Ascending aorta (tissue), 2 donors: ENCODE results near the gene TMPRSS12. TPM values are rescaled to one million over a fixed set of nuclear protein-coding genes. Genes with fewer than 3 reads are reported as not detected.
A peak's percentile ranks its signal among the peaks of the same experiment; 100 is the strongest.
"Not testable (repeated sequence)": the region's sequence is repeated elsewhere in the genome, so short reads cannot be mapped to it uniquely, and the experiment has no call there.

Experiments
- DNase-seq, 2 donors: peaks; one replicate each; pipeline ENCODE4 v3.0.0-alpha.2; 2019; ENCODE audit warnings: low spot score in 2 of 2
- H3K27ac ChIP-seq, 2 donors: fragments of 200-600 bp; sonication (generic); one replicate each; pipeline ENCODE4 v1.5.1; 2016 to 2017; ENCODE audit warnings: mild to moderate bottlenecking in 1 of 2
- H3K27me3 ChIP-seq: fragments of 200-600 bp; sonication (generic); one replicate; pipeline ENCODE4 v1.5.1; 2017
- H3K36me3 ChIP-seq, 2 donors: fragments of 200-600 bp; sonication (generic); one replicate each; pipeline ENCODE4 v1.5.1; 2016
- H3K4me1 ChIP-seq, 2 donors: fragments of 200-600 bp; sonication (generic); one replicate each; pipeline ENCODE4 v1.5.1; 2016 to 2017; ENCODE audit warnings: mild to moderate bottlenecking in 1 of 2
- H3K4me3 ChIP-seq, 2 donors: fragments of 200-600 bp; sonication (generic); one replicate each; pipeline ENCODE4 v1.5.1; 2016 to 2017; ENCODE audit warnings: mild to moderate bottlenecking in 1 of 2
- H3K9me3 ChIP-seq, 2 donors: fragments of 200-600 bp; sonication (generic); one replicate each; pipeline ENCODE4 v1.5.1; 2016
- CTCF ChIP-seq, 3 experiments: fragments of 200-600 bp in 2 of 3; fragments of 450-650 bp in 1 of 3; sonication (generic) in 2 of 3; IDR thresholded peaks; one replicate each; pipeline ENCODE4 v1.5.1; 2016 to 2019; ENCODE audit warnings: antibody characterized with exemption in 3 of 3, mild to moderate bottlenecking in 1 of 3, moderate library complexity in 1 of 3
- intact Hi-C: fragments of 100-400 bp; cut with DNase I; formaldehyde crosslinking; loops from one replicate; pipeline ENCODE4 v1.15.1; 2023
- total RNA-seq: library from RNA; depleted of rRNA; stranded (reverse); fragments of >200 nt; gene quantifications from one replicate; pipeline ENCODE4 v1.1.0, GENCODE V29; 2016

TMPRSS12 gene
- total RNA-seq, 1 donor from 2014 or later = not detected

- H3K4me1 ChIP-seq = no peaks in the 10 kb centered on the region
- no peak for DNase-seq
- no peaks in the 10 kb centered on the region for H3K9me3 ChIP-seq
- no peak overlapping the region for H3K4me3 ChIP-seq
- peaks cover 38 to 49% of the 10 kb centered on the region in 2 donors for H3K36me3 ChIP-seq
- TF ChIP-seq CTCF (IDR thresholded peaks at IDR 0.05) = no peak
- no peak overlapping the region for H3K27ac ChIP-seq
- intact Hi-C loops = loop anchor here (5.0 kb wide), 1 partner anchor 58 kb away; the partner anchor contains the start of gene ATF1
- H3K27me3 ChIP-seq = no peaks in the 10 kb centered on the region
Measured at GRCh38 chr12:50820177-50820576, 22.5 kb upstream of the TMPRSS12 start.

GRCh38 chr12:50822082-50822481 lies 20.6 kb upstream of the TMPRSS12 start:
- H3K4me1 ChIP-seq = no peaks in the 10 kb centered on the region
- H3K27me3 ChIP-seq = no peaks in the 10 kb centered on the region
- H3K4me3 ChIP-seq = no peak overlapping the region
- TF ChIP-seq CTCF (IDR thresholded peaks at IDR 0.05) = no peak
- peaks cover 20 to 30% of the 10 kb centered on the region in 2 donors for H3K36me3 ChIP-seq
- DNase-seq = no peak
- no peaks in the 10 kb centered on the region for H3K9me3 ChIP-seq
- intact Hi-C loops = loop anchor here (5.0 kb wide), 1 partner anchor 60 kb away; the partner anchor contains the start of gene ATF1
- H3K27ac ChIP-seq = no peak overlapping the region

GRCh38 chr12:50823724-50824123 lies 19.0 kb upstream of the TMPRSS12 start:
- H3K27me3 ChIP-seq, DNase-seq, H3K4me1 ChIP-seq, H3K9me3 ChIP-seq, H3K4me3 ChIP-seq: not testable (repeated sequence)
- Histone ChIP-seq H3K27ac (peak overlapping the region in 1 of 2 donors; percentile 3), H3K36me3 (peaks cover 8 to 15% of the 10 kb centered on the region in 2 donors)
- intact Hi-C loops = loop anchor here (2.0 to 5.0 kb wide), 2 partner anchors 61 to 101 kb away; partner anchors contain the start of gene ATF1

- H3K4me3 ChIP-seq = no peak overlapping the region
- peak overlapping the region; percentile 50 to 51 for H3K27ac ChIP-seq
- H3K9me3 ChIP-seq = no peaks in the 10 kb centered on the region
- intact Hi-C loops = loop anchor here (1.0 to 5.0 kb wide), 4 partner anchors 63 to 201 kb away; partner anchors contain the start of genes ATF1 and SLC11A2
- no peaks in the 10 kb centered on the region for H3K4me1 ChIP-seq
- DNase-seq = no peak
- peaks cover 3 to 4% of the 10 kb centered on the region in 2 donors for H3K36me3 ChIP-seq
- H3K27me3 ChIP-seq = no peaks in the 10 kb centered on the region
- no peak for TF ChIP-seq CTCF (IDR thresholded peaks at IDR 0.05)
Measured at GRCh38 chr12:50824914-50825313, 17.8 kb upstream of the TMPRSS12 start.

- Histone ChIP-seq H3K27me3 (no peaks in the 10 kb centered on the region), H3K27ac (peak overlapping the region; percentile 50 to 51)
- intact Hi-C loops = loop anchor here (1.0 to 2.0 kb wide), 3 partner anchors 99 to 201 kb away; partner anchors contain the start of gene SLC11A2
Measured at GRCh38 chr12:50825372-50825838, 17.3 kb upstream of the TMPRSS12 start.

More at GRCh38 chr12:50825372-50825838, 17.3 kb upstream of the TMPRSS12 start:
- Histone ChIP-seq H3K36me3 (no peaks in the 10 kb centered on the region), H3K4me1 (no peaks in the 10 kb centered on the region), H3K9me3 (no peaks in the 10 kb centered on the region), H3K4me3 (no peak overlapping the region)
- TF ChIP-seq CTCF (IDR thresholded peaks at IDR 0.05) = peak; percentile 37 to 45 (median 44)
- no peak for DNase-seq
